Trophoblast cell (in vitro differentiated cells and primary cell): ENCODE measurements around the gene FNDC3B.
A peak's percentile ranks its signal among the peaks of the same experiment; 100 is the strongest.

Experiments used
- DNase-seq, 2 donors: peaks; one replicate each; pipeline ENCODE4 v3.0.0-alpha.2; 2016
- H2AFZ ChIP-seq: 2 replicates; pipeline ENCODE4 v1.6.1; 2013; ENCODE audit warnings: low read length, moderate library complexity, mild to moderate bottlenecking; ENCODE audit not compliant: insufficient read depth, poor library complexity
- H2AK5ac ChIP-seq: 2 replicates; pipeline ENCODE4 v1.6.1; 2013; ENCODE audit warnings: mild to moderate bottlenecking, low read length
- H2BK120ac ChIP-seq: 2 replicates; pipeline ENCODE4 v1.6.1; 2013; ENCODE audit warnings: low read length, mild to moderate bottlenecking, moderate library complexity; ENCODE audit not compliant: insufficient read depth, poor library complexity
- H2BK12ac ChIP-seq: 2 replicates; pipeline ENCODE4 v1.6.1; 2013; ENCODE audit warnings: mild to moderate bottlenecking, low read length, moderate library complexity
- H2BK5ac ChIP-seq: 2 replicates; pipeline ENCODE4 v1.6.1; 2013; ENCODE audit warnings: low read length, low read depth, moderate library complexity, mild to moderate bottlenecking; ENCODE audit not compliant: poor library complexity
- H3K14ac ChIP-seq: 2 replicates; pipeline ENCODE4 v1.6.1; 2013; ENCODE audit warnings: mild to moderate bottlenecking, low read length
- H3K18ac ChIP-seq: 2 replicates; pipeline ENCODE4 v1.6.1; 2013; ENCODE audit warnings: mild to moderate bottlenecking, low read length
- H3K23ac ChIP-seq: 2 replicates; pipeline ENCODE4 v1.6.1; 2013; ENCODE audit warnings: low read length
- H3K27ac ChIP-seq: 2 replicates; pipeline ENCODE4 v1.5.1; 2013; ENCODE audit warnings: low read depth, mild to moderate bottlenecking, inconsistent platforms, low read length, moderate library complexity
- H3K27me3 ChIP-seq: 2 replicates; pipeline ENCODE4 v1.6.1; 2013; ENCODE audit warnings: inconsistent platforms, mild to moderate bottlenecking, low read length, moderate library complexity; ENCODE audit not compliant: insufficient read depth
- H3K36me3 ChIP-seq, 2 experiments: 1 replicate in 1 of 2; 2 replicates in 1 of 2; pipeline ENCODE4 v1.6.1; 2013; ENCODE audit warnings: low read length in 2 of 2, mild to moderate bottlenecking in 2 of 2, moderate library complexity in 1 of 2; ENCODE audit not compliant: insufficient read depth in 2 of 2, control insufficient read depth in 1 of 2
- H3K4ac ChIP-seq: 2 replicates; pipeline ENCODE4 v1.6.1; 2013; ENCODE audit warnings: low read depth, mild to moderate bottlenecking, low read length, moderate library complexity
- H3K4me1 ChIP-seq, 2 experiments: 1 replicate in 1 of 2; 2 replicates in 1 of 2; pipeline ENCODE4 v1.6.1; 2013; ENCODE audit warnings: low read length in 2 of 2, mild to moderate bottlenecking in 2 of 2, moderate library complexity in 1 of 2; ENCODE audit not compliant: insufficient read depth in 2 of 2, control insufficient read depth in 1 of 2
- H3K4me2 ChIP-seq: 2 replicates; pipeline ENCODE4 v1.6.1; 2013; ENCODE audit warnings: inconsistent platforms, mild to moderate bottlenecking, low read length, moderate library complexity
- H3K4me3 ChIP-seq: 2 replicates; pipeline ENCODE4 v1.5.1; 2013; ENCODE audit warnings: mild to moderate bottlenecking, low read depth, low read length, inconsistent platforms
- H3K79me1 ChIP-seq: one replicate; pipeline ENCODE4 v1.6.1; 2013; ENCODE audit warnings: low read length
- H3K79me2 ChIP-seq: 2 replicates; pipeline ENCODE4 v1.6.1; 2013; ENCODE audit warnings: low read length, mild to moderate bottlenecking; ENCODE audit not compliant: control insufficient read depth, insufficient read depth, poor library complexity
- H3K9ac ChIP-seq: 2 replicates; pipeline ENCODE4 v1.6.1; 2013; ENCODE audit warnings: mild to moderate bottlenecking, low read length
- H3K9me3 ChIP-seq: 2 replicates; pipeline ENCODE4 v1.6.1; 2013; ENCODE audit warnings: low read depth, mild to moderate bottlenecking, control low read depth, inconsistent platforms, low read length; ENCODE audit not compliant: insufficient read depth
- H4K12ac ChIP-seq: 2 replicates; pipeline ENCODE4 v1.6.1; 2013; ENCODE audit warnings: low read depth, mild to moderate bottlenecking, low read length, moderate library complexity
- H4K8ac ChIP-seq: 2 replicates; pipeline ENCODE4 v1.6.1; 2013; ENCODE audit warnings: low read depth, mild to moderate bottlenecking, low read length, moderate library complexity
- H4K91ac ChIP-seq: one replicate; pipeline ENCODE4 v1.6.1; 2013; ENCODE audit warnings: low read depth, mild to moderate bottlenecking, low read length, moderate library complexity
- WGBS: extraction: QIAGEN DNeasy Blood & Tissue Kit; methylation state at CpG from one replicate; pipeline ENCODE4 v1.1.7; 2013; ENCODE audit warnings: missing lambda C conversion rate; ENCODE audit not compliant: insufficient read length, insufficient coverage; ENCODE audit errors: extremely low coverage; 5-methylcytosine and 5-hydroxymethylcytosine counted together

Gene FNDC3B

GRCh38 chr3:172259111-172259541 is 219.7 kb downstream of the FNDC3B start:
- Histone ChIP-seq H3K9ac (no peak overlapping the region), H3K27ac (peak overlapping the region; percentile 64), H4K8ac (no peak overlapping the region), H4K91ac (peak overlapping the region; percentile 63), H2AK5ac (peak overlapping the region; percentile 66), H3K36me3 (peaks cover 4 to 5% of the 10 kb centered on the region in 2 experiments), H3K4me1 (peaks cover 13 to 23% of the 10 kb centered on the region in 2 experiments), H3K18ac (no peak overlapping the region), H2BK120ac (peak overlapping the region; percentile 47), H3K14ac (peak overlapping the region; percentile 24), H3K23ac (no peak overlapping the region), H2BK12ac (peak overlapping the region; percentile 6), H3K9me3 (no peaks in the 10 kb centered on the region), H3K4me2 (no peak overlapping the region), H3K4me3 (no peak overlapping the region), H3K79me1 (peaks cover 20% of the 10 kb centered on the region), H3K4ac (peak overlapping the region; percentile 66), H2AFZ (no peak overlapping the region), H3K27me3 (no peaks in the 10 kb centered on the region), H3K79me2 (peaks cover 1% of the 10 kb centered on the region), H4K12ac (no peak overlapping the region), H2BK5ac (peak overlapping the region; percentile 4)
- WGBS = no CpG with 5 or more reads among the region's 6 CpGs
- DNase-seq = peak; percentile 28 to 54

GRCh38 chr3:172259726-172260248 is 220.4 kb downstream of the FNDC3B start:
- H2BK5ac ChIP-seq = no peak overlapping the region
- no peak overlapping the region for H2AK5ac ChIP-seq
- H2BK120ac ChIP-seq = no peak overlapping the region
- no peak overlapping the region for H4K12ac ChIP-seq
- no CpG with 5 or more reads among the region's 2 CpGs for WGBS
- H4K91ac ChIP-seq = no peak overlapping the region
- no peaks in the 10 kb centered on the region for H3K27me3 ChIP-seq
- H3K4me2 ChIP-seq = no peak overlapping the region
- no peak overlapping the region for H3K18ac ChIP-seq
- peaks cover 1% of the 10 kb centered on the region for H3K79me2 ChIP-seq
- H3K36me3 ChIP-seq = peaks cover 4 to 5% of the 10 kb centered on the region in 2 experiments
- no peak overlapping the region for H3K4me3 ChIP-seq
- no peak overlapping the region for H2BK12ac ChIP-seq
- H3K23ac ChIP-seq = no peak overlapping the region
- H3K27ac ChIP-seq = no peak overlapping the region
- no peaks in the 10 kb centered on the region for H3K9me3 ChIP-seq
- H3K4ac ChIP-seq = no peak overlapping the region
- no peak overlapping the region for H3K9ac ChIP-seq
- DNase-seq = peak in 1 of 2 donors; percentile 75
- H3K79me1 ChIP-seq = peaks cover 18% of the 10 kb centered on the region
- no peak overlapping the region for H3K14ac ChIP-seq
- no peak overlapping the region for H4K8ac ChIP-seq
- H2AFZ ChIP-seq = no peak overlapping the region
- peaks cover 13 to 21% of the 10 kb centered on the region in 2 experiments for H3K4me1 ChIP-seq

GRCh38 chr3:172260381-172260780 is 221.0 kb downstream of the FNDC3B start:
- H3K4me3 ChIP-seq = no peak overlapping the region
- no CpG with 5 or more reads among the region's 2 CpGs for WGBS
- H2BK12ac ChIP-seq = no peak overlapping the region
- no peak overlapping the region for H3K9ac ChIP-seq
- no peak overlapping the region for H3K23ac ChIP-seq
- no peak overlapping the region for H3K4ac ChIP-seq
- peaks cover 1% of the 10 kb centered on the region for H3K79me2 ChIP-seq
- no peak overlapping the region for H4K8ac ChIP-seq
- no peak overlapping the region for H2AFZ ChIP-seq
- no peak overlapping the region for H4K12ac ChIP-seq
- no peak overlapping the region for H3K27ac ChIP-seq
- no peak overlapping the region for H2BK5ac ChIP-seq
- H3K79me1 ChIP-seq = peaks cover 16% of the 10 kb centered on the region
- no peaks in the 10 kb centered on the region for H3K27me3 ChIP-seq
- H3K9me3 ChIP-seq = no peaks in the 10 kb centered on the region
- DNase-seq = peak; percentile 90 to 96
- peaks cover 13 to 20% of the 10 kb centered on the region in 2 experiments for H3K4me1 ChIP-seq
- no peak overlapping the region for H2BK120ac ChIP-seq
- no peak overlapping the region for H2AK5ac ChIP-seq
- no peak overlapping the region for H4K91ac ChIP-seq
- H3K14ac ChIP-seq = no peak overlapping the region
- H3K36me3 ChIP-seq = peaks cover 4 to 5% of the 10 kb centered on the region in 2 experiments
- H3K4me2 ChIP-seq = peak overlapping the region; percentile 4
- no peak overlapping the region for H3K18ac ChIP-seq

GRCh38 chr3:172261054-172261453 is 221.7 kb downstream of the FNDC3B start:
- Histone ChIP-seq H4K12ac (no peak overlapping the region), H3K4me1 (peaks cover 11 to 18% of the 10 kb centered on the region in 2 experiments), H3K36me3 (peaks cover 2 to 5% of the 10 kb centered on the region in 2 experiments), H2BK5ac (no peak overlapping the region), H3K14ac (no peak overlapping the region), H3K23ac (no peak overlapping the region), H2AK5ac (no peak overlapping the region), H3K4me3 (no peak overlapping the region), H3K4ac (no peak overlapping the region), H4K91ac (no peak overlapping the region), H2BK120ac (no peak overlapping the region), H2BK12ac (no peak overlapping the region), H3K9me3 (no peaks in the 10 kb centered on the region), H3K18ac (no peak overlapping the region), H3K4me2 (no peak overlapping the region), H3K79me2 (peaks cover 1% of the 10 kb centered on the region), H4K8ac (no peak overlapping the region), H3K79me1 (peaks cover 12% of the 10 kb centered on the region), H3K9ac (no peak overlapping the region), H3K27ac (no peak overlapping the region), H3K27me3 (no peaks in the 10 kb centered on the region), H2AFZ (no peak overlapping the region)
- WGBS = no CpG with 5 or more reads among the region's 5 CpGs
- peak; percentile 97 to 98 for DNase-seq
